ENCODE data around the gene ZDHHC22. TPM values are rescaled to one million over a fixed set of nuclear protein-coding genes. Genes with fewer than 3 reads are reported as not detected.

ZDHHC22 gene
- total RNA-seq, 2 donors from 2014 or later = not detected

DNA sequence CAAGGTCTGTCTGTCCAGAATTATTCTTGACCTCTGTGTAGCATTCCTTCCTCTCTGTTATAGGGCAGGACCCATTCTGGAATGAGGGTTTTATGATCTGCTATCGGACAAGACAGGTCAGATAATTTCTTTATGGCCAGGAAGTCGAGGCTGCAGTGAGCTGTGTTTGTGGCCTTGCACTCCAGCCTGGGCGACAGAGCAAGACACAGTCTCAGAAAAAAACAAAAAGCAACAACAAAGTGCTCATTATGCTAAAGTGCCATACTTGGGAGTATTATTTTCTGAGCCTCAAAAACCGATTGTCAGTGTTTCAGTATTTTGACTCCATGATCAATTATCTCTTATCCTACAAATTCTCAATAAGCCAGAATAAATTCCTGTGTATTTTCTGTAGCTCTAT lies 39.4 kb downstream of the ZDHHC22 start:
- no peak overlapping the region for H3K4me3 Mint-ChIP-seq
- no peak overlapping the region for H3K27ac Mint-ChIP-seq
- no peaks in the 10 kb centered on the region for H3K27me3 Mint-ChIP-seq (ENCODE audit: low read depth)
- no peaks in the 10 kb centered on the region for H3K9me3 Mint-ChIP-seq
- peaks cover 31% of the 10 kb centered on the region for H3K4me1 Mint-ChIP-seq (ENCODE audit: low read depth)
- no peak for ATAC-seq (replicated peaks in 1 of 2)
- H3K36me3 Mint-ChIP-seq (ENCODE audit: insufficient read depth in 2 of 2) = peaks cover 0 to 5% of the 10 kb centered on the region in 2 donors
- DNase-seq = no peak

GRCh38 chr14:77100961-77101360 lies 40.6 kb downstream of the ZDHHC22 start:
- peaks cover 0 to 2% of the 10 kb centered on the region in 2 donors for H3K36me3 Mint-ChIP-seq (ENCODE audit: insufficient read depth in 2 of 2)
- H3K27me3 Mint-ChIP-seq (ENCODE audit: low read depth) = no peaks in the 10 kb centered on the region
- peaks cover 43% of the 10 kb centered on the region for H3K4me1 Mint-ChIP-seq (ENCODE audit: low read depth)
- no peak overlapping the region for H3K27ac Mint-ChIP-seq
- DNase-seq (no peak), ATAC-seq (replicated peaks in 1 of 2) (no peak)
- H3K4me3 Mint-ChIP-seq = no peak overlapping the region
- H3K9me3 Mint-ChIP-seq = no peaks in the 10 kb centered on the region

DNA sequence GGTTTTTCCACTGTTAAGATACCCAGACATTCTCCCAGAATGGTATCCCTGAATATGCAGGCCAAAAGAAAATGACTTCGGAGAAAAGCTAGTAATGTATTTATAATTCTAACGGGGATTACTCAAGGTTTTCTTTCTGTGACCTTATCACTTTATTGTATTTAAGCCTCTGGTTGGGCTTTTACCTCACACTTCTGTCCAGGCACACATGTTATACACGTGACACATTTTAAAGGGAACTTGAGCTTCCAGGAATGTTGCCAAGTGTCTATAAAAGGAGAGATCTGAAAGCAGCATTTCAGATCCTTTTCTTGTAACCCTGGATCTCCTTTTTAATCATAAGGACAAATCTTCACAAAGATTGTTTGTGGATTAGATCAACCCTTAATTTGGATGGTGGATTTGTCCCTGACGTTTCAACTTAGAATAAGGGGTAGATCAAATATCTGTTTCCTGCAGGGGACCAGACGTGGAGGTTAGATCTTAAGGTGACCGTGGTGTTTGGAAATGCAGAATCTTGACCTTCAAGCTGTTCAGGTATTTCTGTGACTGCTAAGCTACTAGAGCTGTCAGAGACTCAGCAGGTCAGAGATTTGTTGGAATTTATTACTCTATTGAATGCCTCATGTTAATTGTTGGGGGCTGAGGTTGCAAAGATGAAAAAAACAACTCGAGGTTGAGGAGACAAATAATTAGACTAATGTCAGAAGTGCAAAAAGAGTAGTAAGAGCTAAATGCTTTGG lies 42.0 kb downstream of the ZDHHC22 start:
- H3K36me3 Mint-ChIP-seq (ENCODE audit: insufficient read depth in 2 of 2) = peaks cover 0 to 2% of the 10 kb centered on the region in 2 donors
- peaks cover 45% of the 10 kb centered on the region for H3K4me1 Mint-ChIP-seq (ENCODE audit: low read depth)
- no peak overlapping the region for H3K27ac Mint-ChIP-seq
- no peaks in the 10 kb centered on the region for H3K27me3 Mint-ChIP-seq (ENCODE audit: low read depth)
- H3K4me3 Mint-ChIP-seq = peak overlapping the region; percentile 96 to 99
- no peaks in the 10 kb centered on the region for H3K9me3 Mint-ChIP-seq
- no peak for DNase-seq
- ATAC-seq (replicated peaks in 1 of 2) = no peak

- peaks cover 41% of the 10 kb centered on the region for H3K4me1 Mint-ChIP-seq (ENCODE audit: low read depth)
- H3K9me3 Mint-ChIP-seq = no peaks in the 10 kb centered on the region
- no peaks in the 10 kb centered on the region for H3K27me3 Mint-ChIP-seq (ENCODE audit: low read depth)
- ATAC-seq (replicated peaks in 1 of 2) (no peak), DNase-seq (peak in 1 of 2 donors; percentile 41)
- H3K27ac Mint-ChIP-seq = peak overlapping the region; percentile 83
- H3K36me3 Mint-ChIP-seq (ENCODE audit: insufficient read depth in 2 of 2) = peaks cover 0 to 2% of the 10 kb centered on the region in 2 donors
- peak overlapping the region; percentile 96 to 99 for H3K4me3 Mint-ChIP-seq
Observed at GRCh38 chr14:77098529-77099353, 42.9 kb downstream of the ZDHHC22 start.

DNA sequence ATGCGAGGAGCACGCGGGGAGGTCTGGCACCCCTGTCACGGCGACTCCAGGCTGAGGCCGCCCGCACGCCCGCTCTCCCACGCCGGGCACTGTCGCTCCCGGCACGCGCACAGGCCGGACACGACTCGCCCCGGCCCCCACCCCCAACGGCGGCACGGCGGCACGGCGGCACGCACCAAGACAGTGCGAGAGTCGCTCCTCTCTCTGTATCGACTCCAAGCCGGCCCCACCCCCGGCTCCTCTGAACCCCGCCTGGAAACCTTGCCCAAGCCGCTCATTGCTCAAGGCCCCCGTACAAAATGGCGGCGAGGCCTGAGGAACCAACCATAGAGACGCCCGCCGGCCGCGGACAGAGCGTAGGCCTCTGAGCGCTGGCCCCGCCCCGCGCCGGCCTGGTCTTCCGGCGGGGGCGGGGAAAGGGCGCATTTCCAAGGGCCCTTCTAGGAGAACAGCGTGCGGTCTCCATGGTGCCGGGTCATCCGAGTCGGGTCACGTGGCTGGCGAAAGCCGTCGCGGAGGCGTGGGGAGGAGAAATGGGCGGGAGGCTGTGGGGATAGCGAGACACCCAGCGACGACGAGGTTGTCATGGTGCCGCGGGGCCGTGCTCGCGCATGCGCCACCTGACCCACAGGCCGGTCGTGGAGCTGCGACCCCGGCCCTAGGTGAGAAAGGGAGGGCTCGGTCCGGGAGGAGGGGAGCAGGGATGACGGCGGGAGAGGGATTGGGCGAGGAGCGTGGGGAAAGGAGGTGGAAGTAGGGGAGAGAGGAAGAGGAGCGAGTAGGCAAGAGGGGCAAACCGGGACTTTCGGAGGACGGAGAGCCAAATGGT lies 43.7 kb downstream of the ZDHHC22 start, which contains the start of gene CIPC:
TSS of gene CIPC (plus strand) at position 559 of the 829 bp plus-strand sequence. CDS start 7,451 bp downstream, outside the sequence.
- Mint-ChIP-seq H3K9me3 (no peaks in the 10 kb centered on the region), H3K4me1 (ENCODE audit: low read depth) (peaks cover 41% of the 10 kb centered on the region), H3K36me3 (ENCODE audit: insufficient read depth in 2 of 2) (peaks cover 0 to 2% of the 10 kb centered on the region in 2 donors), H3K27ac (peak within 1 kb of the TSS; percentile 98), H3K4me3 (peak within 1 kb of the TSS; percentile 96 to 99), H3K27me3 (ENCODE audit: low read depth) (no peaks in the 10 kb centered on the region)
- peak; percentile 99 to 100 for DNase-seq
- peak; percentile 90 to 92 for ATAC-seq (replicated peaks in 1 of 2)

DNA sequence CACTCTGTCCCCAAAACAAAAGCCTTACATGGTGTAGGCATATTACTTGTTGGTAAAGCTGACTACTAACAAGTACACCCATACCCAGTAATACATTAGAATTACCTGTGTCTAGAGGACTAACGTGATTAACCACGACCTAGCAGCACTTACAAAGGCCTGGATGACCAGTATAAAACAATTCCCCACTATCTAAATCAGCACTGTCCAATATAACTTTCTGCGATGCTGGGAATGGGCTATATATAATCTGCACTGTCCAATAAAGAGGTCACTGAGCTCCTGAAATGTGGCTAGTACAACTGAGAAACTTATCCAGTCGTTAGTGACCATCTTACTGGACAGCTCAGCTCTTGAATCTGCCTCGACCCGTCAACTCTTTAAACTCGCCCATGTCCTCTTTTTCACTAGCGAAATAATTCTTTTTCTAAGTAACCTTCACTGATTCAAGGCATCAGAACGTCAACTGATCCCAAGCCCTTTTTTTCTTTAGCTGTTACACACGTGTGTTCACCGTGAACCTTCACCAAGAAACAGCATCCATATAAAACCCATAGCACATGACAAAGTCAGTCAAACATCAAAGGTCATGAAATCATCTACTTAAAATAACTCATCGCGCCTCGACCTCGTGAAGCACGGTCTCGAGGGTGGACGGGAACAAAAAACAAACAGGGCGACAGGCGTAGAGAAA lies 44.4 kb downstream of the ZDHHC22 start:
- no peak for ATAC-seq (replicated peaks in 1 of 2)
- H3K9me3 Mint-ChIP-seq = no peaks in the 10 kb centered on the region
- peak overlapping the region; percentile 98 for H3K27ac Mint-ChIP-seq
- no peaks in the 10 kb centered on the region for H3K27me3 Mint-ChIP-seq (ENCODE audit: low read depth)
- peaks cover 41% of the 10 kb centered on the region for H3K4me1 Mint-ChIP-seq (ENCODE audit: low read depth)
- DNase-seq = no peak
- peaks cover 0 to 2% of the 10 kb centered on the region in 2 donors for H3K36me3 Mint-ChIP-seq (ENCODE audit: insufficient read depth in 2 of 2)
- H3K4me3 Mint-ChIP-seq = peak overlapping the region; percentile 96 to 99

DNA sequence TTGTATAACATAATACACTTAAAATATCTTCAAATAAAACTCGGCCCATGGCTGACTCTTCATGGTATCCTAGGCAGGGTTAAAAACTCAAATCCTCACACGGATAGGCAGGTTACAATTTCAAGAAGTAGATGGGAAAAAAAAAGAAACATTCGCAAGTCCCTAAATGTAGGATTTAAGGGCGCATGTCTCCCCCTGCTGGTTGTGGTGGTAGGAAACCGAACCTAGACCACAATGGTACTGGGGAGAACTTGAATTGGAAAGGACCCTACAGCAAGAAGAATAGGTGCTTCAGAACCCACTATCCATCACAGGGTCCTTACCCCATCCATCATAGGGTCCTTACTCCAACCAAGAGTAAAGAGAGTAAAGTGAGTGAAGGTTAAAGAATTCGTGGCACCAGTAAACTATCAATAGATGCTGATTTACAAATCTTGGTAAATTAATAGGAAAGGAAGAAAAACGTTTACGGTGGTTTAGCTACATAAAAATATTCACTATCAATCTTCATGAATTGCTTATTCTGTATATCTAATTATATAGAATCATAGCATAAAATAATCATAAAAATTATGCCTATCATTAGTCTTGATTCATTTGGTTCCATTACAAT lies 46.8 kb downstream of the ZDHHC22 start:
- H3K27me3 Mint-ChIP-seq (ENCODE audit: low read depth) = peaks cover 4% of the 10 kb centered on the region
- peaks cover 0 to 8% of the 10 kb centered on the region in 2 donors for H3K36me3 Mint-ChIP-seq (ENCODE audit: insufficient read depth in 2 of 2)
- ATAC-seq (replicated peaks in 1 of 2) (no peak), DNase-seq (peak; percentile 78 to 84)
- H3K9me3 Mint-ChIP-seq = peaks cover 5 to 7% of the 10 kb centered on the region in 2 donors
- H3K4me1 Mint-ChIP-seq (ENCODE audit: low read depth) = peaks cover 30% of the 10 kb centered on the region
- peak overlapping the region in 1 of 2 donors; percentile 38 for H3K4me3 Mint-ChIP-seq
- H3K27ac Mint-ChIP-seq = peak overlapping the region; percentile 31

DNA sequence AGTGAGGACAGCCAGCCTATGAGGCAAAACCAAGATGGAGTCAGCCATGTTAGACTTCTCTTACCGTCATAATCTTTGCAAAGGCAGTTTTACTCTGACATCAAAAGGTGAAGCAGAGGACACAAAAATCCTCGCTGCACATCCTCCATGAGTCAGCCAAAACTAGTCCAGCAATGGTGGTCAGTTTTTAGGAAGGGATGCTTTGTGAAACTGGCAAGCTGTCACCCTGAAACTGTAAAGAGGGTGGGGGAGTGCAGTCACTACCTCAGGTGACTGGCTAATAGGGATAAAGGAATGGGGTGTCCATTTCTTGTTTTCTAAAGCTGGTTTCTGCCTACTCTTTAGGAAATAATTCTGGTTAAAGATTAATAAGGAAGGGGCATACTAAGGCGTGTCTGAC lies 48.9 kb downstream of the ZDHHC22 start:
- ATAC-seq (replicated peaks in 1 of 2) (no peak), DNase-seq (no peak)
- Mint-ChIP-seq H3K9me3 (peaks cover 6 to 7% of the 10 kb centered on the region in 2 donors), H3K4me1 (ENCODE audit: low read depth) (peaks cover 24% of the 10 kb centered on the region), H3K36me3 (ENCODE audit: insufficient read depth in 2 of 2) (peaks cover 0 to 8% of the 10 kb centered on the region in 2 donors), H3K27me3 (ENCODE audit: low read depth) (peaks cover 7% of the 10 kb centered on the region), H3K4me3 (no peak overlapping the region), H3K27ac (no peak overlapping the region)

- no peak for DNase-seq
- H3K9me3 Mint-ChIP-seq = peaks cover 6 to 7% of the 10 kb centered on the region in 2 donors
- peaks cover 7% of the 10 kb centered on the region for H3K27me3 Mint-ChIP-seq (ENCODE audit: low read depth)
- H3K36me3 Mint-ChIP-seq (ENCODE audit: insufficient read depth in 2 of 2) = peaks cover 0 to 6% of the 10 kb centered on the region in 2 donors
- no peak overlapping the region for H3K27ac Mint-ChIP-seq
- peaks cover 18% of the 10 kb centered on the region for H3K4me1 Mint-ChIP-seq (ENCODE audit: low read depth)
- ATAC-seq (replicated peaks in 1 of 2) = no peak
- H3K4me3 Mint-ChIP-seq = no peak overlapping the region
Observed at GRCh38 chr14:77091518-77091917, 50.1 kb downstream of the ZDHHC22 start.

- ATAC-seq (replicated peaks in 1 of 2) (no peak), DNase-seq (no peak)
- Mint-ChIP-seq H3K27ac (no peak overlapping the region), H3K27me3 (ENCODE audit: low read depth) (peaks cover 7% of the 10 kb centered on the region), H3K4me1 (ENCODE audit: low read depth) (peaks cover 17% of the 10 kb centered on the region), H3K36me3 (ENCODE audit: insufficient read depth in 2 of 2) (peaks cover 0 to 6% of the 10 kb centered on the region in 2 donors), H3K4me3 (no peak overlapping the region), H3K9me3 (peaks cover 6 to 7% of the 10 kb centered on the region in 2 donors)
Observed at GRCh38 chr14:77088645-77089044, 52.9 kb downstream of the ZDHHC22 start.

- DNase-seq (no peak), ATAC-seq (replicated peaks in 1 of 2) (no peak)
- Mint-ChIP-seq H3K27ac (no peak overlapping the region), H3K27me3 (ENCODE audit: low read depth) (peaks cover 7% of the 10 kb centered on the region), H3K4me1 (ENCODE audit: low read depth) (peaks cover 17% of the 10 kb centered on the region), H3K9me3 (peaks cover 6 to 7% of the 10 kb centered on the region in 2 donors), H3K4me3 (no peak overlapping the region), H3K36me3 (ENCODE audit: insufficient read depth in 2 of 2) (peaks cover 0 to 6% of the 10 kb centered on the region in 2 donors)
Observed at GRCh38 chr14:77088219-77088618, 53.4 kb downstream of the ZDHHC22 start.

DNA sequence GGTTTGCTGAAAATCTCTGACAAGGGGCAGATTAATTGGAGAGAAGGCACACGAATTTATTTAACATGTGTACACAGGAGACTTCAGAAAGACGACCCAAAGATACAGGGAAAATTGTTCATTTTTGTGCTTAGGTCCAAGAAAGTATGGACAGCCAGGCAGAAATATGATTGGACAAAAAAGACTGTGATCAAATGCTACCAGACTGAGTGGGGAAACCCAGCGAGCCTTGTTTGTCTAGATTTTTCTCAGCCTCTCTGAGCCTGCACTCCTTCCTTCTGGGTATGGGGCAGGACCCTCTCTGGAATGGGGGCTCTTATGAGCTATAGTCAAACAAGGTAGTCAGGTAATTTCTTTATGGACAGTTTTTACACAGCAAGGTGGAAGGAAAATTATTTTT lies 54.0 kb downstream of the ZDHHC22 start:
- no peak overlapping the region for H3K4me3 Mint-ChIP-seq
- H3K9me3 Mint-ChIP-seq = peaks cover 6 to 7% of the 10 kb centered on the region in 2 donors
- peaks cover 0 to 6% of the 10 kb centered on the region in 2 donors for H3K36me3 Mint-ChIP-seq (ENCODE audit: insufficient read depth in 2 of 2)
- ATAC-seq (replicated peaks in 1 of 2) (no peak), DNase-seq (no peak)
- H3K27ac Mint-ChIP-seq = no peak overlapping the region
- H3K27me3 Mint-ChIP-seq (ENCODE audit: low read depth) = peaks cover 7% of the 10 kb centered on the region
- H3K4me1 Mint-ChIP-seq (ENCODE audit: low read depth) = peaks cover 17% of the 10 kb centered on the region

All from activated T-cell treated with anti-CD3 and anti-CD28 coated beads, Interleukin-2, amount 50 U/mL, for 72 hours (primary cell).